HG03442 (cell line): Measurements from ENCODE around the gene CRYZL1.

Experiments
- ATAC-seq: cut with Tn5 transposase; IDR thresholded peaks from one replicate; pipeline ENCODE4 v1.9.1; 2021; ENCODE audit warnings: mild to moderate bottlenecking, moderate library complexity; ENCODE audit not compliant: unreplicated experiment

The CRYZL1 gene

GRCh38 chr21:33542640-33543504, 98.7 kb downstream of the CRYZL1 start, which contains the start of gene SON:
Gene SON (plus strand): TSS chr21:33543038. CDS start chr21:33543093, 55 bp downstream.
- ATAC-seq, result peak; percentile 91

DNA sequence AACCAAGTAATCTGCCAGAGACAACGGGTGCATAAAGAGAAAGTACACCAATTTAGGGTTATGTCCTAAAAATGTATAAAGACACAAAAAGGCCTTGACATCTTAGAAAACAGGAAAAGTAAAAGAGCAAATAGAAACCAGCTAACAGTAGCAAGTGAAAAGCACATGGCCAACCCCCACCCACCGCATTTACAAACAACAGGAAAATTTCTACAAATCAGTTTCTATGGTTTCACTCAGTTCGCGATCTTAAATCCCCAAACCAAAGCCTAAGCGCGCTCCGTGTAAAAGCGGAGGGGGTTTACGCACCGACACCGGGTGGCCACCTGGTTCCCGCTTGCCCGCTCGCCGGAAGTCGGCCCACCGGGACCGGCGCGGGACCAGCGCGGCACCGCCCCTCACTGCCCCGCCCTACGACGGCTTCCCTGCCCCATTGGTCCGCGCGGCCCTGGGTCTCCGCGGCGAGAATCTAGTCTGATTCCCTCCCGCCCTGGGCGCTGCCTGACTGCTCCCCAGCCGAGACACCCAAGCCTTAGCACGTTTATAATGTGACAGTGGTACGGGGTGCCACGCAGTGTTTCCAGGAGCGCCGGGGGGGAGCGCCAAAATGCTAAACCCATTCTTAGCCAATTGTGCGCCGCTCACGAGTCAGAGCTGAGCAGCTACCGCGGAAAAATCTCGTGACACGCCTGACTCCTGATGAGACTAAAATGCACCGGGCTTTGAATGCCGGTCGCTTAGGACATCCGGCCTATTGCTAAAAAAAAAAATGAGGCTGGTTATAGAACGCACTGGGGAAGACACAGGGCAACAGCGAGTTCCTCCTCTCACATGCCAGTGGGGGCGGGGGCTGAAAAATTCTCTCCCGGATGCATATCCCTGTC, 99.5 kb downstream of the CRYZL1 start, which contains the start of gene GART:
Gene GART, minus strand, starts transcription at position 362 of the 884 bp plus-strand sequence. CDS start 2,802 bp downstream, outside the sequence.
- ATAC-seq, result peak; percentile 51

GRCh38 chr21:33541105-33541711, 100.3 kb downstream of the CRYZL1 start:
- ATAC-seq, result no peak

GRCh38 chr21:33540711-33541104, 100.8 kb downstream of the CRYZL1 start:
- no peak for ATAC-seq

- ATAC-seq, result no peak
Measured at GRCh38 chr21:33539616-33540015, 101.9 kb downstream of the CRYZL1 start.
